ENCODE data around the gene MSANTD3. TPM values are rescaled to one million over a fixed set of nuclear protein-coding genes. Genes with fewer than 3 reads are reported as not detected.
A peak's percentile ranks its signal among the peaks of the same experiment; 100 is the strongest.

The MSANTD3 gene
- total and polyA plus RNA-seq, 9 of the 15 experiments (the other 6 are each of a cell fraction or from before 2014, with no cell fraction given), result 9.4 to 28.7 (median 22.3) TPM

GRCh38 chr9:100459963-100460362 is 33.0 kb downstream of the MSANTD3 start (continued):
- TF ChIP-seq POLR2AphosphoS5 (IDR thresholded peaks at IDR 0.05; ENCODE audit: control insufficient read depth, insufficient read depth, low read depth, low read length) (no peak), DNMT1 (IDR thresholded peaks at IDR 0.05) (no peak), SIRT6 (IDR thresholded peaks at IDR 0.05; ENCODE audit: low read depth, low read length) (no peak), E2F6 (IDR thresholded peaks at IDR 0.05; ENCODE audit: borderline replicate concordance in 1 of 2, extremely low read depth in 1 of 2, insufficient read depth in 1 of 2, insufficient read length in 1 of 2, low read depth in 1 of 2, low read length in 1 of 2, poor library complexity in 1 of 2, severe bottlenecking in 1 of 2) (no peak), MXI1 (IDR thresholded peaks at IDR 0.05; ENCODE audit: low read depth, low read length) (no peak), NFYB (IDR thresholded peaks at IDR 0.05; ENCODE audit: extremely low read depth, insufficient read length) (peak; percentile 8), MED1 (CRISPR knock-in tag; IDR thresholded peaks at IDR 0.05; ENCODE audit: borderline replicate concordance) (no peak)
- TF ChIP-seq, protein P1, sequence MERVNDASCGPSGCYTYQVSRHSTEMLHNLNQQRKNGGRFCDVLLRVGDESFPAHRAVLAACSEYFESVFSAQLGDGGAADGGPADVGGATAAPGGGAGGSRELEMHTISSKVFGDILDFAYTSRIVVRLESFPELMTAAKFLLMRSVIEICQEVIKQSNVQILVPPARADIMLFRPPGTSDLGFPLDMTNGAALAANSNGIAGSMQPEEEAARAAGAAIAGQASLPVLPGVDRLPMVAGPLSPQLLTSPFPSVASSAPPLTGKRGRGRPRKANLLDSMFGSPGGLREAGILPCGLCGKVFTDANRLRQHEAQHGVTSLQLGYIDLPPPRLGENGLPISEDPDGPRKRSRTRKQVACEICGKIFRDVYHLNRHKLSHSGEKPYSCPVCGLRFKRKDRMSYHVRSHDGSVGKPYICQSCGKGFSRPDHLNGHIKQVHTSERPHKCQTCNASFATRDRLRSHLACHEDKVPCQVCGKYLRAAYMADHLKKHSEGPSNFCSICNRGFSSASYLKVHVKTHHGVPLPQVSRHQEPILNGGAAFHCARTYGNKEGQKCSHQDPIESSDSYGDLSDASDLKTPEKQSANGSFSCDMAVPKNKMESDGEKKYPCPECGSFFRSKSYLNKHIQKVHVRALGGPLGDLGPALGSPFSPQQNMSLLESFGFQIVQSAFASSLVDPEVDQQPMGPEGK (CRISPR knock-in tag; IDR thresholded peaks at IDR 0.05; ENCODE audit: borderline replicate concordance), result no peak

Measured in K562 (cell line).